Stimulated activated CD4-positive, alpha-beta T cell treated with anti-CD3 and anti-CD28 coated beads, TNF-alpha, amount 100 ng/mL, for 4 hours (primary cell): ENCODE data around the gene P2RX4.
"Not testable (repeated sequence)": the region's sequence is repeated elsewhere in the genome, so short reads cannot be mapped to it uniquely, and the experiment has no call there.

ENCODE experiments used
- DNase-seq, 3 experiments: peaks; one replicate each; pipeline ENCODE4 v3.0.0-alpha.2; 2020; ENCODE audit warnings: low read depth in 3 of 3

Gene P2RX4

GRCh38 chr12:121188227-121188626 lies 21.7 kb upstream of the P2RX4 start:
- no peak for DNase-seq

- DNase-seq = no peak
Observed at GRCh38 chr12:121189131-121189530, 20.8 kb upstream of the P2RX4 start.

DNA sequence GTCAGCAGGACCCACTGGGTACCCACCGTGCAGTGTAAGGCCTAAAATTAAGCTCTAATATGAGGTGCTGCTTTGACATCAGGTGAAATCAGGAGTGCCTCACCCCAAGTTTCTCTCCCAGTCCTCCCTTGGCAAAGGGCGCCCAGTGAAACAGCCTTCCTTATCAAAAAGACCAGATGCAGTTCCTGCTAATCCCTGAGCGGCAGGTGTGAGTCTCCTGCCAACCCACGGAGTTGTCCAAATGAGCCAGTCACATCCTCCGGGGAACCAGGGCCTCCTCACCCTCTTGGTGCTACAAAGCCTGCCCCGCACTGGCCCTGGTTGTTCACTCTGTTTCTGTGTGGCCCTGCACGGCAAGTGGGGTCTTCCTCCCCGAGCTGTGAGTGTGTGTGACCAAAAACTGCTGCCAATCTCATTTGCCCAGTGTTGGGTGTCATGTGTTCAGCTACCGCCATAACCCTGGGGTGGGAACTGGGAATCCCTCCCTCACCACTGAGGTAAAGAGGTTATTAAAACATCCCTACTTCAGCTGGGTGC lies 20.2 kb upstream of the P2RX4 start:
- no peak for DNase-seq

- no peak for DNase-seq
Observed at GRCh38 chr12:121190523-121191031, 19.4 kb upstream of the P2RX4 start.

DNA sequence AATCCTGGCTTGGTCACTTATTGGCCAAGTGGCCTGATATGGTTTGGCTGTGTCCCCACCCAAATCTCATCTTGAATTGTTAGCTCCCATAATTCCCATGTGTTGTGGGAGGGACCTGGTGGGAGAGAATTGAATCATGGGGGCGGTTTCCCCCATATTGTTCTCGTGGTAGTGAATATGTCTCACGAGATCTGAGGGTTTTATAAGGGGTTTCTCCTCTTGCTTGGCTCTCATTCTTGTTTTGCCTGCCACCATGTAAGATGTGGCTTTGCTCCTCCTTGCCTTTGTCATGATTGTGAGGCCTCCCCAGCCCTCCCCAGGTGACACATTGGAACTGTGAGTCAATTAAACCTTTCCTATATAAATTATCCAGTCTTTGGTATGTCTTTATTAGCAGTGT lies 18.8 kb upstream of the P2RX4 start:
- no peak for DNase-seq

DNA sequence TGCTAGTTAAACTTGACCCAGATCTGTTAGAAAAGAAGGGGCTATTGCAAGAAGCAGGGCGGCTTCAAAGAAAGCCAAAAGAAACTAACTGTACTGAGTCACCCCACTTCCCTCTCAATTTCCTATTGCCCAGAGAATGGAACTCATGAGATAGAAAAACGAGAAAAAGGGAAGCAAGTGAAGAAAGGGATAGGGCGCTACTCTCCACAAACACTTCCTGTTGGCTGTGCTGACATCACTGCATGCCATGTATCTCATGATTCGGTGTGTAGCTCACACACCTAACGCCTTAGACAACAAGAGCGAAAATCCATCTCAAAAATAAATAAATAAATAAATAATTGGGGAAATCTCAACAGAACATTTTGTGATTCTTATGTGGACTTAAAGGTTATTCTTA lies 13.0 kb upstream of the P2RX4 start:
- DNase-seq = no peak

DNA sequence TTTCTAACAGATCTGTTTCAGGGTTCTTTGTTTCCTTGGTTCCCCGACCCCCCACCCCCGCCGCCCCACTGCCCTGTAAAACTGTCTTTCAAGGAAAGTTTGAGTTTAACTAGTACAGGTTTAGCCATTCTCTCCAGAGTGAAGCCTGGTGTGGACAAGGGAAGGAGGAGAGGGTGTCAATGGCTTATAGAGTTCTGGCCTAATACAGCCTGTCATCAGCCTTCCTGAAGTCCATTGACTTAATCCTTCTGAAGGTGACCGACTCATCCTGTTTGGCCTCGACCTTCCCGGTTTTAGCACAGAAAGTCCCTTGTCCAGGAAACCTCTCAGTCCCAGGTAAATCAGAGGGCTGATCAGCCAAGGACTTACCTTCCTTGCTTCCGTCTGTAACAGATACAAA lies 11.0 kb upstream of the P2RX4 start:
- DNase-seq = no peak

GRCh38 chr12:121201140-121201539 lies 8.8 kb upstream of the P2RX4 start:
- not testable (repeated sequence) for DNase-seq

- no peak for DNase-seq
Observed at GRCh38 chr12:121202407-121203355, 7.2 kb upstream of the P2RX4 start.

GRCh38 chr12:121203482-121203881 lies 6.4 kb upstream of the P2RX4 start:
- DNase-seq = no peak

- no peak for DNase-seq
Observed at GRCh38 chr12:121205491-121205890, 4.4 kb upstream of the P2RX4 start.

DNA sequence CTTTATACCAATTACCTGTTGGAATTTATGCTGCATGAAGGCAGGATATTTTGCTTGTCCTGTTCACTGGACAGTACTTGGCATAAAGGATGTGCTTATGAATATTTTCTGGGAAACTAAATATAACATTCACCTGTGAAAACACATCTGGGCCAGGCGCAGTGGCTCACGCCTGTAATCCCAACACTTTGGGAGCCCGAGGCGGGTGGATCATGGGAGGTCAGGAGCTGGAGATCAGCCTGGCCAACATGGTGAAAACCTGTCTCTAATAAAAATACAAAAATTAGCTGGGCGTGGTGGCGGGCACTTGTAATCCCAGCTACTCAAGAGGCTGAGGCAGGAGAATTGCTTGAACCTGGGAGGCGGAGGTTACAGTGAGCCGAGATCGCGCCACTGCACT lies 1.4 kb upstream of the P2RX4 start:
- not testable (repeated sequence) for DNase-seq

- DNase-seq = no peak
Observed at GRCh38 chr12:121209221-121209620, 708 bp upstream of the P2RX4 start.

DNA sequence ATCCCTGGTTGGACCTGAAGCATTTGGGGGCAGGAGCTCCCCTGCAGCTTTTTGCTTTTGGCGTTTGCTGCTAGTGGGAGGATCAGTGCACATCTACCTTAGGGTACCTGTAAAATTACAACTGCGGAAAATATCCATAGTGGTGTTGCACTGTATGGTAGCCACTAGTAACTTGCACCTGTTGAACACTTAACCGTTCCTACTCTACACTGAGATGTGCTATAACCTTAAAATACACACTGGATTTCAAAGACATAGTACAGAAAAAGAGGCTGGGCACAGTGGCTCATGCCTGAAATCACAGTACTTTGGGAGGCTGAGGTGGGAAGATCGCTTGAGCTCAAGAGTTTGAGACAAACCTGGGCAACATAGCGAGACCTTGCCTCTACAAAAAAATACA lies 2.9 kb downstream of the P2RX4 start:
- no peak for DNase-seq

DNA sequence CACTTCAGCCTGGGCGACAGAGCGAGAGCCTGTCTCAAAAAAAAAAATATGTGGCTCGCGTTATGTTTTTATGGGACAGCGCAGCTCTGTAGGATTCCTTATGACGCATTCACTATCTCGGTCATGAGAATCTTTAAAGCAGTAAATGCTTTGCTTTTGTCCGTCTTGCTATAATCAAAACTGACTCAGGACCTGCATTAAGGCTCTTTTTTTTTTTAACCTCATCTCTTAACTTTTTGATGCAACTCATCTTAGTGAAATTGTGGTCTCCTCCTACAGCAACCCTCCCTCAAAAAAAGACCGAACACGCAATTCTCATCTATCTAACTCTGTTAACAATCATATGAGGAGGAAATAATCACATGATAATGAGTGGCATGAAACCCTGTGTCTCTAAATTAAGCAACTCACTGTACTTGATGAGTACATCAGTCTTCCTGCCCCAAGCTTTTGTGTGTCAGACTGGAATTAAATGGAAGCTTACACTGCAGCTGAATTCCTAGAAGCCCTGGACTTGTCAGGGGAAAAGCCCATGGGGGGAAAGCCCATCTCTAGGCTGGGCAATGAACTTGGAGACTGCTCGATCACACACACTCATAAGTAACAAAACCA lies 4.3 kb downstream of the P2RX4 start:
- DNase-seq = no peak

- no peak for DNase-seq
Observed at GRCh38 chr12:121214855-121215745, 5.2 kb downstream of the P2RX4 start.

- DNase-seq = no peak
Observed at GRCh38 chr12:121216102-121216501, 6.2 kb downstream of the P2RX4 start.

GRCh38 chr12:121217063-121217462 lies 7.1 kb downstream of the P2RX4 start:
- no peak for DNase-seq

DNA sequence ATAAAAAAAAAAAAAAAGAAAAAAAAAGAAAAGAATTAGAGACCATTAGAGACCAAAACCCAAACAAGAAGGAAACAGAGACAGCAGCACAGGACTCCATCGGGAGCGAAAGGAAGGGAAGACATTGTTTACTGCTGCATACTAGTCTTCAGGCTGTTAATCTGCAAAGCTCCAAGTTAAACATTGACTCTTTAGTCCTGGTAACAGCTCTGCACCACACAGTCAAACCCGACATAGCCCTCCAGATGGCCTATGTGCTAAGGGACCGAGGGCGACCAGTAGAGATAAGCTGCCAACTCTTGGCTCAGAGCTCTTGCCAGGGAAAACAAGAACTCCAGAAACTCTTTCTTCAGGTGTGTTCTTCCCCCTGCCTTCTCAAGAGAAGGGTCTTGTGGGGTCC lies 7.8 kb downstream of the P2RX4 start:
- DNase-seq = no peak

- DNase-seq = no peak
Observed at GRCh38 chr12:121218588-121219352, 8.8 kb downstream of the P2RX4 start.
